HG03565 (cell line): ENCODE measurements around the gene TDRD12.
"Not testable (repeated sequence)": the region's sequence is repeated elsewhere in the genome, so short reads cannot be mapped to it uniquely, and the experiment has no call there.

Experiments
- ATAC-seq: cut with Tn5 transposase; IDR thresholded peaks from one replicate; pipeline ENCODE4 v1.9.1; 2021; ENCODE audit warnings: mild to moderate bottlenecking, moderate library complexity; ENCODE audit not compliant: unreplicated experiment

TDRD12 gene

DNA sequence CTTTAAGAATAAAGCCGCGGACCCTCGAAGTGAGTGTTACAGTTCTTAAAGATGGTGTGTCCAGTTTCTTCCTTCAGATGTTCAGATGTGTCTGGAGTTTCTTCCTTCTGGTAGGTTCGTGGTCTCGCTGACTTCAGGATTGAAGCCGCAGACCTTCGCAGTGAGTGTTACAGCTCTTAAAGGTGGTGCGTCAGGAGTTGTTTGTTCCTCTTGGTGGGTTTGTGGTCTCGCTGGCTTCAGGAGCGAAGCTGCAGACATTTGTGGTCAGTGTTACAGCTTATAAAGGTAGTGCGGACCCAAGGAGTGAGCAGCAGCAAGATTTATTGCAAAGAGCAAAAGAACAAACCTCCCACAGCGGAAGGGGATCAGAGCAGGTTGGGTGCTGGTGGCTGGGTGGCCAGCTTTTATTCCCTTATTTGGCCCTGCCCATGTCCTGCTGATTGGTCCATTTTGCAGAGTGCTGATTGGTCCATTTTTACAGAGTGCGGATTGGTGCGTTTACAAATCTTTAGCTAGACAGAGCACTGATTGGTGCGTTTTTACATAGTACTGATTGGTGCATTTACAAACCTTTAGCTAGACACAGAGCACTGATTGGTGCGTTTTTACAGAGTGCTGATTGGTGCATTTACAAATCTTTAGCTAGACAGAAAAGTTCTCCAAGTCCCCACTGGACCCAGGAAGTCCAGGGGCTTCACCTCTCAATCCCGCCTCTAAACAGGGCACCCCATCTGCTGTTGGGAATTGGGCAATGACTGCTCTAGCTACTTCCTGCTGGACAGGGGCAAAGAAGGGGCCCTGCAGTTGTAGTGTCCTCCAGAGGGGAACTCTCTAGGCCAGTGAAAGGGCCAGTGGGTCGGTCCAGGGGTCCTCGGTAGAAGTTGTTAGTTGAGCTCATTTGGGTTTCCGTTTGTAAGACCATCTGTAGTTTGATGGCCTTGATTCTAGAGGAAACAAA, 26.1 kb upstream of the TDRD12 start:
- not testable (repeated sequence) for ATAC-seq

DNA sequence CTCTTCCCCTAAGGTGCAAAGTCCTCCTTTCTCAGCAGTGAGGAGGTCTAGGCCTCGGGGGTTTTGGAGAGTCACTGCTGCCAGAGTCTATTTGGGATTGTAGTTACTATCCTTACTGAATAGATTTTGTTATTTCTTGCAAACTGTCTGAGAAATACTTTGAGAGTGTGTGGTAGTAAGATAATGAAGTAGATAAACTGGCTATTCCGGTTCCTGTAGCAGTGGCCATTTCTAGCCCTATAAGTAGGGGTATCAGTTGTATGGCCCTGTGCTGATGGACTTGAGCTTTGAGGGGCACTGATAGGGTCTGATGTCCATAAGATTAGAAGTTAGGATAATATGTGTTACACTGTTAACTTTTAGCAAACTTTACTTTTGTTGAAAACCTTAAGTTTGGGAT, 25.3 kb upstream of the TDRD12 start:
- ATAC-seq, result not testable (repeated sequence)

DNA sequence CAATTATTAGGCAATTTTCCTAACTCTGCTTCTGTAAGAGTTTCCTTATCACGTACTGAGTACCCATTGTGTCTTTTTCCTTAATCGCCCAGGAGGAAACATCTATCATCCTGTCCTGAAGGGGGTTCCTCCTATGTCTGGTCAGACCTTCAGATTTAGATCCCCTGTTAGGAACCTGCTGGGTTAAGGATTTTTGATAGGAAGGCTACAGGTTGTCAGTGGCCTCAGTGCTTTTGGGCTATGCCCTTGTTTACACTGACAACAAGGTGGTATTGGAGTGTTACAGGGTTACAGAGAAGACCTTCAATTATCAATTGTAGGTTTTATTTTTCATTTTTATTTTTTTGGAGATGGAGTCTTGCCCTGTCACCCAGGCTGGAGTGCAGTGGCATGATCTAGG, 24.7 kb upstream of the TDRD12 start:
- ATAC-seq, result not testable (repeated sequence)

DNA sequence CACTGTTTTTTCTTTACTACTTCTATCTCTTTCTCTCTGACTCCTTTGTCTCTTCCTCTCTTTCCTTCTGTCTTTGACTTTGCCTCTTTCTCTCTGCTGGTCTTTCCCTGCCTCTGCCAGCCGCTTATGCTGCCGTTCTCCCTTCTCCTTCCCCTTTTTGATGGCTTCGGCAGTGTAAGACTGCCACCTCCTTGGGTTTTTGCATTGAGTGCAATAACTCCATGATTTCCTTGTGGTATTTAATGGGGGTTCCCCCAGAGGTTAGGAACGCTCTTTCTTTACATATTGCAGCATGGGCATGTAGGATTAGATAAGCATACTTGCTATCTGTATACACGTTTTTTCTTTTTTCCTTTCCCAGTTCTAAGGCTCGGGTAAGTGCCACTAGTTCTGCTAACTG, 24.1 kb upstream of the TDRD12 start:
- not testable (repeated sequence) for ATAC-seq

DNA sequence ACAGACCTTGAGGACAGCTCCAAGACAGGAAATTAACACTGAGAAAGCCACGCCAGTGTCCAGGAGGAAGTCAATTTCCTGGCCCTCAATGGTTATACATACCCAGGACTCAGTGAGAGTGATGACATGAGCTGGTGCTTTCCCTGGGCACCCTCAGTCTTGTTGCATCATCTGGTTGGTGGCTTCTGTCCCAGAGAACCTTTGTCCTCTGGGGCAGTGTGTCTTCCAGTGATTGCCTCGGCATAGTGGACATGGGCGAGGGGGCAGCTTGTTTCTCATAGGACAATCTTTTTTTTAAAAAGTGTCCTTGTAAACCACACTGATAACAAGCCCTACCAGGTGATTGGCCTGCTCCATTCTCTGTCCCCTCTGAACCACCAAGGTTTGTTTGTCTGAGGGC, 22.8 kb upstream of the TDRD12 start:
- ATAC-seq, result not testable (repeated sequence)

DNA sequence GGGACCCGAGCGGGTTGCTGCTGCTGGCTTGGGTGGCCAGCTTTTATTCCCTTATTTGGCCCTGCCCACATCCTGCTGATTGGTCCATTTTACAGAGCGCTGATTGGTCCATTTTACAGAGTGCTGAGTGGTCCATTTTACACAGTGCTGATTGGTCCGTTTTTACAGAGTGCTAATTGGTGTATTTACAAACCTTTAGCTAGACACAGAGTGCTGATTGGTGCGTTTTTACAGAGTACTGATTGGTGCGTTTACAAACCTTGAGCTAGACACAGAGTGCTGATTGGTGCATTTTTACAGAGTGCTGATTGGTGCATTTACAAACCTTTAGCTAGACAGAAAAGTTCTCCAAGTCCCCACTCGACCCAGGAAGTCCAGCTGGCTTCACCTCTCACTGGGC, 19.4 kb upstream of the TDRD12 start:
- ATAC-seq, result not testable (repeated sequence)

DNA sequence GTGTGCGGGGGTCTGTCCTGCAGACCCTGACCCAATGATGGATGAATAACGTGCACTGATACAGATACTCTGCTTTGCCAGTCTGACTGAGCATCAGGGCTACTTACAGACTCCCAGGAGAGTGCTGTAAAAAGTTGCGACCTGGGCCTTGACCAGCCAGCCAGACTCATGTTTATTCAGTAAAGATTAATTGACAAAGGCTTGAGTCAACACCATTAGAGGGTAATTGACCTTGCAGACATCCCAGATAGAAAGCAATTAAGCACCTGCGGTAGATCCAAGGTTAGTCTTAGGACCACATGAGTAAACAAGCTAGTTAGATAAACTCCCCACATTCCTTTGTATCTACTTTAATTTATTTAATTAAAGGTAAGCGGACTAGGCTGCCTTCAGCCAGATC, 17.6 kb upstream of the TDRD12 start:
- no peak for ATAC-seq

DNA sequence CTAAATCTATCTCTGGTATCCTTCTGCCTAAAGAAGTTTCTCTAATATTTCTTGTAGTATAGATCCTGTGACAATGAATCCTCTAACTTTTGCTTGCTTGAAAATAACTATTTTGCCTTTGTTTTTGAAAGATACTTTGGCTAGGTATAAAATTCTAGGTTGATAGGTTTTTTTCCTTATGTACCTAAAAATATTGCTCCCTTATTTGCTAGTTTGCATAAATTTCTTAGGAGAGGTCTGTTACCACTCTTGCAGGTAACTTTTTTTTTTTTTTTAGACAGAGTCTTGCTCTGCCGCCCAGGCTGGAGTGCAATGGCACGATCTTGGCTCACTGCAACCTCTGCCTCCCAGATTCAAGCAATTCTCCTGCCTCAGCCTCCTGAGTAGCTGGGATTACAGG, 15.6 kb upstream of the TDRD12 start:
- not testable (repeated sequence) for ATAC-seq

DNA sequence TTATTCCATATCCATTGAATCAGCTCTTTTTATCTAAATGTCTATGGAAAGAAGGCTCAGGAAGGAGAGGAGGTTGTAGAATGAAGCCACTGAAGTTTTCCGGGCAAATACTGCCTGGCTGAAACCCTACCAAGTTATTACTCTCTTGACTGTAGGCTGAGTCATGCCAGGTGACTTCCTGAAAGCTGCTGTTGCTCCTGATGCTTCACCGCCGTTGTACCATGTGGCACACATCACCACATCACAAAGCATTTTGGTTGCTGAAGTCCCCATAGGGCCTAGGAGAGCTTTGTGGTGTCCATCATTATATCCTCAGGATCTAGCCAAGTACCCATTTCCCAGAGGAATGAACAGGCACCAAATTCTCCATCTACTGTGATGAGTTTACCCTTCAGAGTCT, 11.1 kb upstream of the TDRD12 start:
- no peak for ATAC-seq

DNA sequence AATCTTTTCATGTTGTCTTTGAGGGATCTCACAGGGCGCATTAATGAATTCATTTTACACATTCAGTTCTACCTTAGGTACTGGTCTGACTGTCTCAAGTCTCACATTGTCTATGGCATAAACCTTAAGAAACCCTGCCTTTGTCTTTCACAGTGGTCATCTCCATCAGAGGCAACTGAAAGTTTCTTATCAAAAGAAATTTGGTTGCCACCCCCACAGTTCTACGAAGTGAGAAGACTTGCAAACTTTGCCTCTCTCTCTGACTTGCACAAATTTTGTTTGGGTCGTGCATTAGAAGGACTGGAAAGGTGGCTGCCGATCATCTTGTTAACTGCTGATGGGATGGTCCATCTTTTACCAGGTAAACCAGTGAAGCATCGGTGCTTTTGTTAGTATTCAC, 10.5 kb upstream of the TDRD12 start:
- ATAC-seq, result no peak

DNA sequence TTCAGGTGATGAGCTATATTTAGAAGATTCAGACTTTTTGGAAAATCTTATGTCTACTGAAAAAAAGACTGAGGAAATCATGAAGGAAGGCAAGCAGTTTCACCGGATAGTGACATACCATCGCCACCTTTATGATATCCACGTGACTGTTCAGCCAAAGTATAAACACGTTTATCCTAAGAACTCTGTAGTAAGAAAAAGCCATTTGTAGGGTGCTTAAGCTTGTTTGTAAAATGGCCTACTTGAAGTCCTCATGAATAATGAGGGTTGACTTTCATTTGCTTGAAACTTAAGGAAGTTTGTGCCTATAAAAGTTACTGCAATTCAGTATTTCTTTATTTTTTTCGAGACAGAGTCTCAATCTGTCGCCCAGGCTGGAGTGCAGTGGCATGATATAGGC, 7.8 kb upstream of the TDRD12 start:
- ATAC-seq, result no peak

DNA sequence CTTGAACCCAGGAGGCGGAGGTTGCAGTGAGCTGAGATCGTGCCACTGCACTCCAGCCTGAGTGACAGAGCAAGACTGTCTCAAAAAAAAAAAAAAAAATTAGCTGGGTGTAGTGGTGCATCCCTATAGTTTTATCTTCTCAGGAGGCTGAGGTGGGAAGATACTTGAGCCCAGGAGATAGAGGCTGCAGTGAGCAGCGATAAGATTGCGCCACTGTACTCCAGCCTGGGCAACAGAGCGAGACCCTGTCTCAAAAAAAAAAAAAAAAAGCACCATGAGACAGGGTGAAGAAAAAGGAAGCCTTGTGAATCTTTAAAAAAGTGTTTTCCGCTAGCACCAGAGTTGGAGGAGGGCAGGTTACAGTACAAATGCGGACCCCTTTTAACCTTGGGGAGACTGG, 3.4 kb upstream of the TDRD12 start:
- ATAC-seq, result not testable (repeated sequence)

DNA sequence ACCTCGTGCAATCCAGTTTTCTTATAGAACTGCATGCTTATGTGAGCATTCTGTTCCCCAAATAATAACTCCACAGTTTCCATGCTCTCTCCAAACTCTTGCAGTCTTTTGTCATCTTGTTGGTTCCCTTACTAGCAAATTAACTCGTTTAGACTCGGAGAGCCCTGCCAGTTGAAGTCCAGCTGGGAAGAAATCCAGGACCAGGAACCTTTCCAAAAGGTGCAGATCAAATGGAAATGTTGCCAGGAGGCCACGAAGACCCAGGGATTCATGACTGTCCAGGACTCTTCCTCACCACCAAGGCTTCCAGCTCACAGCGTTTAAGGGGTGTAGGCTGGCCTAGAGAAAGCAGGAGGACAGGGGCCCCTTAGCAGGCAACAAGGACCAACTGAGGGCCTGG, 2.1 kb upstream of the TDRD12 start:
- ATAC-seq, result no peak

DNA sequence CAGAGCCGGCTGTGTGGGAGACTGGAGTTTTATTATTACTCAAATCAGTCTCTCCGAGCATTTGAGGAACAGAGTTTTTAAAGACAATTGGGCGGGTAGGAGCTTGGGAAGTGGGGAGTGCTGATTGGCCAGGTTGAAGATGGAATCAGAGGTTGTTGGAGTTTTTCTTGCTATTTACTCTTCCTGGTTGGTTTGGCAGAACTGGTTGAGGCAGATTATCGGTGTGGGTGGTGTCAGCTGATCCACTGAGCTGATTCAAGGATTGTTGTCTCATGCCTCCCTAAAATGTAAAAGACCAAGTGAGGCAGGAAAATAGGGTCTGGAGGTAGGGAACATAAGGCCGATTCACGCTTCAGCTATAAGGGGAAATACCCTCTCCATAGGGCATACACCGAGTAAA, 1.3 kb upstream of the TDRD12 start:
- ATAC-seq, result no peak

DNA sequence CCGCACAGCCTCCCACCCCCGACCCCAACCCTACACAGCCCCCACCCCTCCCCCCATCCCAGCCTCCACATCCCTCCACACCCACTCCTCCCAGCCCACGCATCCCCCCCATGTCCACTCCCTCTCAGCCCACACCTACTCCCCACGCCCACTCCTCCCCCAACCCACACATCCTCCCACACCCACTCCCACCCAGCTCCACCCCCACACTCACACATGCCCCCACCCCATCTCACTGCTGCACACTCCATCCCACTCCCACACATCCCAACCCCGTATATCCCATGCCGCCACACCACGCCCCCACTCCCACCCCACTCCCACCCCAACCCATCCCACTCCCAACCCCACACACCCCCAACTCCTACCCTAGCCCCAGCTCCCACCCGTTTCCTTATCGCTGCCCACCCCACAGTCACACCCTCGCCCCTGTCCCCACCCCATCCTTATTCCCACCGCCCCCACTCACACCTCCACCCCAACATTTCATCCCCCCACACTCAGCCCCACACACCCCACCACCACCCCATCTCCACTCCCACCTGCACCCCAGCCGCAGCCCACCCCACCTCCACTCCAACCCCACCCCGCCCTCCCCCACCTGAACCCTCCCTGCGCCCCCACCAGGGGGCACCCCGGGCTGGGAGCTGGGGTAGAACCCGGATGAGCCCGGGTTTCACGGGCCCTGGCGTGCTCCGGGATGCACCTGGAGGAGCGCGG, 809 bp downstream of the TDRD12 start:
- ATAC-seq, result no peak

DNA sequence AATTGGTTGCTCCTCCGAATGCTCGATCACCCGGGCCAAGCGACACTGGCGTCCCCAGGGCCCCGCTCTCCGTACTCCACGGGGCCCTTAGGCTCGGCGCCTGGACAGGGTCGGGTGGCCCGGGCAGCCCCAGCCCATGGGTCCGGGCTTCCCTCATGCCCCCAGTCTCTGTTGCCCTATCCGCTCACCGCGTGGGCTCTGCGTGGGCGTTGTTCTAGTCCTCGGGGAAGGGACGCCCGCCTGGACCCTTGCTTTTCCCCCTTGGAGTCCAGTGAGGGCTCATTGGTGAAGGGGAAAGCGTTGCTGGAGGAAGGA, 1.3 kb downstream of the TDRD12 start:
- no peak for ATAC-seq

DNA sequence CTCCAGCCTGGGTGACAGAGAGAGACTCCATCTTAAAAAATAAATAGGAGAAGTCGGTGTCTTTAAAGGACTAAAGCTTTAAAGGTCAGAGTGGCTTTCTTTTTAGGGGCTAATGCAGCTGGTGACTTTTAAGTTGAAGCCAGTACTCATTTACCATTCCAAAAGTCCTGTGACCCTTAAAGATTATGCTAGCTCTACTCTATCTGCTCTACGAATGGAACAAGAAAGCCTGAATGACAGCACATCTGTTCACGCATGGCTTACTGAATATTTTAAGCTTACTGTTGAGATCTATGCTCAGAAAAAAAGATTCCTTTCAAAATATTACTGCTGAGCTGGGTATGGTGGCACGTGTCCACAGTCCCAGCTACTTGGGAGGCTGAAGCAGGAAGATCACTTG, 16.4 kb downstream of the TDRD12 start:
- no peak for ATAC-seq

DNA sequence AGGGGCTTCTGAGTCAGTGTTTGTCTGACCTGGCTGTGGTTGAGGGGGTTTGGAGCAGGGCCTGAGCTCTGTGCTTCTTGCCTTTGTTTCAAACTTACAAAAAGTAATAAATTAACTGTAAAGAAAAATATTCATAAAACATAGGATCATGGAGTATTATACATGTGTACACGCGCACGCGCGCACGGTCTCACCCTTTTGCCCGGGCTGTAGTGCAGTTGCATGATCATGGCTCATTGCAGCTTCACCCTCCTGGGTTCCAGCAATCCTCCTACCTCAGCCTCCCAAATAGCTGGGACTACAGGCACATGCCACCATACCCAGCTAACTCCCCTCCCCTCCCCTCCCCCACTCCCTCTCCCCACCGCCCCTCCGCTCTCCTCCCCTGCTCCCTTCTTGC, 23.5 kb downstream of the TDRD12 start:
- ATAC-seq, result no peak

DNA sequence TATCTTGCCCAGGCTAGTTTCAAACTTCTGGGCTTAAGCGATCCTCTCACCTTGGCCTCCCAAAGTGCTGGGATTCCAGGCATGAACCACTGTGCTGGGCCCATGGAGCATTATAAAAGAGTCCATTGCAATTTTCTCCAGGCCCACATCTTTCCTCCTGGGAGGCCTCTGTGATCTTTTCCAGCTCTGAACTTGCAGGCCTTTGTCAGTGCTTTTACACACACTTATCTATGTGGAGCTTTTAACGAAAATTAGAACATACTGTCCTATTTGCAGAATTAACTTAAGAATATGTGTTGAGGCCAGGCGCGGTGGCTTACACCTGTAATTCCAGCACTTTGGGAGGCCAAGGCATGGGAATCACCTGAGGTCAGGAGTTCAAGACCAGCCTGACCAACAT, 23.9 kb downstream of the TDRD12 start:
- ATAC-seq, result no peak

DNA sequence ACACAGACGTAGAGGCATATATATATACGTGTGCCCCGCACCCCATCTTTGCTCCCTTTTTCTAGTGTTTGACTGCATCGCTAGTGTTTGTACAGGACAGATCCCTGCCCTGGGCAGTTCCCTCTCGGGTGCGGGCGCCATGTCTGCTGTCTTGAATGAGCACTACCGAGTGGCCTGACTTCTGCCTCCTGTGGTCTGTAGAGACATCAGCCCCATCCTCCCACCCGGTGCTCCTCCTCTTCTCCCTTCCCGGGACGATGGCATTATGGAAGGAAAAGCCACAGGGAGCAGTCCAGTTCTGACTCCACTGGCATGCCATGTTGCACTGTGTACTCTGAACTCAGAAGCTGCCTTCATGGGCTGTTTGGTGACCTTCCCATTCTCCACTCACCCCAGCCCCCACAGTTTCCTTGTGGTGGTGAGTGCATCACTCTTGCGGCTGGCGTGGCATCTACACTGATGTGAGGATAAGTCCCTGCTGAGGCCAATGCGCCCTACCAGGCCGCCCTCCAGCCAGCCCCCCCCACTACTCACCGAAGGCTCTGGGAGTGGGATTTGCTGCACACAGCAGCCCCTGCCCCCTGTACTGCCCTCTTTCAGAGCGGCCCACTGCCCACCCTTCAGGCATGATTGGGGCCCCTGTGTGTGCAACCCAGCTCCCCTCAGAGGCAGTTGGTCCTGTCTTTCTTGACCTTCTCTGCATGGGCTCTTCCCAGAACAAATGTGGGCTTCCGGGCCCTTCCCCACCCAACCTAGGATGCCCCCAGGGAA, 25.2 kb downstream of the TDRD12 start:
- ATAC-seq, result no peak

DNA sequence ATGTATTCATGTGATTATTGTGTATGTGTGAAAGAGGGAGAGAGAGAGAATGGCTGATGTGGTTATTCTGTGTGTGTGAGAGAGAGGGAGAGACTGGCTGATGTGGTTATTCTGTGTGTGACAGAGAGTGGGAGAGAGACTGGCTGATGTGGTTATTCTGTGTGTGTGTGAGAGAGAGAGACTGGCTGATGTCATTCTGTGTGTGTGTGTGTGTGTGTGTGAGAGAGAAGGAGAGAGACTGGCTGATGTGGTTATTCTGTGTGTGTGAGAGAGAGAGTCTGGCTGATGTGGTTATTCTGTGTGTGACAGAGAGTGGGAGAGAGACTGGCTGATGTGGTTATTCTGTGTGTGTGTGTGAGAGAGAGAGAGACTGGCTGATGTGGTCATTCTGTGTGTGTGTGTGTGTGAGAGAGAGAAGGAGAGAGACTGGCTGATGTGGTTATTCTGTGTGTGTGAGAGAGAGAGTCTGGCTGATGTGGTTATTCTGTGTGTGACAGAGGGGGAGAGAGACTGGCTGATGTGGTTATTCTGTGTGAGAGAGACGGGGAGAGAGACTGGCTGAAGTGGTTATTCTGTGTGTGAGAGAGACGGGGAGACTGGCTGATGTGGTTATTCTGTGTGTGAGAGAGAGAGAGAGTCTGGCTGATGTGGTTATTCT, 26.2 kb downstream of the TDRD12 start:
- not testable (repeated sequence) for ATAC-seq
